Vagina (tissue), 2 donors: ENCODE measurements around the gene SDCCAG8.

Source experiments
- POLR2AphosphoS5 ChIP-seq, 2 donors: sonication (generic); formaldehyde crosslinking; IDR thresholded peaks; one replicate each; pipeline ENCODE4 v1.9.0; 2017; ENCODE audit warnings: antibody characterized with exemption in 2 of 2, mild to moderate bottlenecking in 2 of 2, low read depth in 1 of 2; ENCODE audit not compliant: insufficient read depth in 1 of 2
- TF ChIP-seq, protein P1 (sequence below), 3 experiments: fragments of 450-650 bp in 2 of 3; fragments of 200-600 bp in 1 of 3; sonication (generic) in 1 of 3; IDR thresholded peaks; one replicate each; pipeline ENCODE4 v1.5.1; 2017 to 2019; ENCODE audit warnings: antibody characterized with exemption in 3 of 3, mild to moderate bottlenecking in 2 of 3, moderate library complexity in 2 of 3

DNA sequence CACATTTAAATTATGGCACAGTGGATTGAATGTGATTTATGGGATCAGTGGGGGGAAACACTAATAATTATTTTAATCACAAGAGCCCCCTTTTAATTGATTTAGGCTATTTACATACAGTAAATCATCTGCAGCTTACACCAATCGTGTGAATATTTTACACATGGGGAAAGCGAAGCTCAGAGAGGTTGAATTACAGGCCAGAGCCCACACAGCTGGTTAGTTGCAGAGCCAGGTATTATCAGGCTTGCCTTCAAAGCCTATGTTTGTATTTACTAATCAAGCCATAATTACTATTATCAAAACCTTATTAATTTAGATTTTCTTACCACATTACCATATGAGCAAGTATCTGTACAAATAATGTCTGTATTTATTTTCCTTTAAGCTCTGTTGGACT is 749 bp downstream of the SDCCAG8 start:
- TF ChIP-seq, protein P1, sequence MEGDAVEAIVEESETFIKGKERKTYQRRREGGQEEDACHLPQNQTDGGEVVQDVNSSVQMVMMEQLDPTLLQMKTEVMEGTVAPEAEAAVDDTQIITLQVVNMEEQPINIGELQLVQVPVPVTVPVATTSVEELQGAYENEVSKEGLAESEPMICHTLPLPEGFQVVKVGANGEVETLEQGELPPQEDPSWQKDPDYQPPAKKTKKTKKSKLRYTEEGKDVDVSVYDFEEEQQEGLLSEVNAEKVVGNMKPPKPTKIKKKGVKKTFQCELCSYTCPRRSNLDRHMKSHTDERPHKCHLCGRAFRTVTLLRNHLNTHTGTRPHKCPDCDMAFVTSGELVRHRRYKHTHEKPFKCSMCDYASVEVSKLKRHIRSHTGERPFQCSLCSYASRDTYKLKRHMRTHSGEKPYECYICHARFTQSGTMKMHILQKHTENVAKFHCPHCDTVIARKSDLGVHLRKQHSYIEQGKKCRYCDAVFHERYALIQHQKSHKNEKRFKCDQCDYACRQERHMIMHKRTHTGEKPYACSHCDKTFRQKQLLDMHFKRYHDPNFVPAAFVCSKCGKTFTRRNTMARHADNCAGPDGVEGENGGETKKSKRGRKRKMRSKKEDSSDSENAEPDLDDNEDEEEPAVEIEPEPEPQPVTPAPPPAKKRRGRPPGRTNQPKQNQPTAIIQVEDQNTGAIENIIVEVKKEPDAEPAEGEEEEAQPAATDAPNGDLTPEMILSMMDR (IDR thresholded peaks at IDR 0.05), result no peak
- TF ChIP-seq POLR2AphosphoS5 (IDR thresholded peaks at IDR 0.05; ENCODE audit: insufficient read depth in 1 of 2, low read depth in 1 of 2), result no peak
